Natural killer cell treated with Interleukin-12 subunit alpha and Interleukin-12 subunit beta and Interleukin-15 and Interleukin-18, amount 100 ng/mL, for 72 hours (primary cell): ENCODE results near the gene CTNNBIP1. TPM values are rescaled to one million over a fixed set of nuclear protein-coding genes. Genes with fewer than 3 reads are reported as not detected.
A peak's percentile ranks its signal among the peaks of the same experiment; 100 is the strongest.

Source experiments
- ATAC-seq, 2 donors: fragments of 150-1000 bp; cut with Tn5 transposase in 1 of 2; sonication (Bioruptor Pico), chemical (Tn5 transposase) in 1 of 2; 2 replicates each; pipeline ENCODE4 v1.10.0; 2021
- DNase-seq: peaks from one replicate; pipeline ENCODE4 v3.0.0; 2022; ENCODE audit warnings: low spot score
- H3K27ac Mint-ChIP-seq, 2 donors: 1 replicate in 1 of 2; 2 replicates in 1 of 2; pipeline ENCODE4 v1.8.0; 2022; ENCODE audit warnings: mixed read lengths in 2 of 2, mild to moderate bottlenecking in 1 of 2, moderate library complexity in 1 of 2
- H3K27me3 Mint-ChIP-seq, 2 donors: 1 replicate in 1 of 2; 2 replicates in 1 of 2; pipeline ENCODE4 v1.8.0; 2022; ENCODE audit warnings: mixed read lengths in 2 of 2
- H3K36me3 Mint-ChIP-seq: one replicate; pipeline ENCODE4 v1.8.0; 2022; ENCODE audit warnings: mixed read lengths
- H3K4me1 Mint-ChIP-seq, 2 donors: 1 replicate in 1 of 2; 2 replicates in 1 of 2; pipeline ENCODE4 v1.8.0; 2022; ENCODE audit warnings: low read depth in 2 of 2, mixed read lengths in 2 of 2, mild to moderate bottlenecking in 1 of 2
- H3K4me3 Mint-ChIP-seq: one replicate; pipeline ENCODE4 v1.8.0; 2022; ENCODE audit warnings: mixed read lengths
- H3K9me3 Mint-ChIP-seq: 2 replicates; pipeline ENCODE4 v1.8.0; 2022; ENCODE audit warnings: mixed read lengths
- total RNA-seq, 2 donors: library from RNA; stranded (reverse); gene quantifications; one replicate each; pipeline ENCODE4 v1.2.3, GENCODE V29; 2022

The CTNNBIP1 gene
- total RNA-seq, 2 donors from 2014 or later, result 12.5 to 18.7 TPM

GRCh38 chr1:9894115-9894514 lies 16.0 kb downstream of the CTNNBIP1 start:
- peak overlapping the region; percentile 2 to 4 for H3K27ac Mint-ChIP-seq
- no peak for DNase-seq

GRCh38 chr1:9892563-9893528 lies 17.2 kb downstream of the CTNNBIP1 start:
- Mint-ChIP-seq H3K9me3 (no peaks in the 10 kb centered on the region), H3K36me3 (no peaks in the 10 kb centered on the region), H3K27ac (peak overlapping the region in 1 of 2 donors; percentile 4), H3K27me3 (no peaks in the 10 kb centered on the region), H3K4me3 (no peak overlapping the region), H3K4me1 (peaks cover 17% of the 10 kb centered on the region in 2 donors)
- ATAC-seq (no peak), DNase-seq (no peak)

More at GRCh38 chr1:9894115-9894514, 16.0 kb downstream of the CTNNBIP1 start:
- H3K4me1 Mint-ChIP-seq, result peaks cover 17% of the 10 kb centered on the region in 2 donors
- no peaks in the 10 kb centered on the region for H3K36me3 Mint-ChIP-seq
- ATAC-seq, result no peak
- no peaks in the 10 kb centered on the region for H3K27me3 Mint-ChIP-seq
- H3K9me3 Mint-ChIP-seq, result no peaks in the 10 kb centered on the region
- H3K4me3 Mint-ChIP-seq, result no peak overlapping the region

GRCh38 chr1:9891207-9891606 lies 18.9 kb downstream of the CTNNBIP1 start:
- H3K9me3 Mint-ChIP-seq, result no peaks in the 10 kb centered on the region
- peaks cover 17% of the 10 kb centered on the region in 2 donors for H3K4me1 Mint-ChIP-seq
- H3K36me3 Mint-ChIP-seq, result no peaks in the 10 kb centered on the region
- DNase-seq, result no peak
- no peak for ATAC-seq
- no peaks in the 10 kb centered on the region for H3K27me3 Mint-ChIP-seq
- H3K27ac Mint-ChIP-seq, result no peak overlapping the region
- no peak overlapping the region for H3K4me3 Mint-ChIP-seq

- no peak for ATAC-seq
- no peak overlapping the region for H3K4me3 Mint-ChIP-seq
- no peaks in the 10 kb centered on the region for H3K27me3 Mint-ChIP-seq
These were observed 19.8 kb downstream of the CTNNBIP1 start for GRCh38 chr1:9890224-9890731.

GRCh38 chr1:9889411-9889810 lies 20.7 kb downstream of the CTNNBIP1 start:
- Mint-ChIP-seq H3K27me3 (no peaks in the 10 kb centered on the region), H3K4me3 (no peak overlapping the region), H3K9me3 (no peaks in the 10 kb centered on the region), H3K4me1 (peaks cover 24 to 25% of the 10 kb centered on the region in 2 donors), H3K36me3 (no peaks in the 10 kb centered on the region), H3K27ac (peak overlapping the region in 1 of 2 donors; percentile 2)
- DNase-seq (no peak), ATAC-seq (no peak)

More at GRCh38 chr1:9890224-9890731, 19.8 kb downstream of the CTNNBIP1 start:
- Mint-ChIP-seq H3K36me3 (no peaks in the 10 kb centered on the region), H3K27ac (peak overlapping the region in 1 of 2 donors; percentile 2), H3K9me3 (no peaks in the 10 kb centered on the region), H3K4me1 (peaks cover 17 to 18% of the 10 kb centered on the region in 2 donors)
- no peak for DNase-seq

GRCh38 chr1:9888886-9889285 lies 21.2 kb downstream of the CTNNBIP1 start:
- H3K27me3 Mint-ChIP-seq, result no peaks in the 10 kb centered on the region
- no peaks in the 10 kb centered on the region for H3K36me3 Mint-ChIP-seq
- DNase-seq (no peak), ATAC-seq (no peak)
- no peak overlapping the region for H3K4me3 Mint-ChIP-seq
- H3K27ac Mint-ChIP-seq, result no peak overlapping the region
- H3K9me3 Mint-ChIP-seq, result no peaks in the 10 kb centered on the region
- peaks cover 23 to 28% of the 10 kb centered on the region in 2 donors for H3K4me1 Mint-ChIP-seq

- Mint-ChIP-seq H3K4me3 (no peak overlapping the region), H3K27me3 (no peaks in the 10 kb centered on the region), H3K4me1 (peaks cover 22 to 32% of the 10 kb centered on the region in 2 donors), H3K36me3 (no peaks in the 10 kb centered on the region), H3K27ac (no peak overlapping the region), H3K9me3 (no peaks in the 10 kb centered on the region)
- ATAC-seq (no peak), DNase-seq (no peak)
These were observed 23.0 kb downstream of the CTNNBIP1 start for GRCh38 chr1:9887070-9887469.

GRCh38 chr1:9886092-9886742 lies 23.9 kb downstream of the CTNNBIP1 start:
- H3K4me3 Mint-ChIP-seq, result no peak overlapping the region
- H3K4me1 Mint-ChIP-seq, result peaks cover 29 to 39% of the 10 kb centered on the region in 2 donors
- H3K27me3 Mint-ChIP-seq, result no peaks in the 10 kb centered on the region
- DNase-seq (no peak), ATAC-seq (no peak)
- H3K27ac Mint-ChIP-seq, result no peak overlapping the region
- no peaks in the 10 kb centered on the region for H3K9me3 Mint-ChIP-seq
- no peaks in the 10 kb centered on the region for H3K36me3 Mint-ChIP-seq

GRCh38 chr1:9884805-9885204 lies 25.3 kb downstream of the CTNNBIP1 start:
- H3K36me3 Mint-ChIP-seq, result no peaks in the 10 kb centered on the region
- H3K4me1 Mint-ChIP-seq, result peaks cover 29 to 46% of the 10 kb centered on the region in 2 donors
- H3K4me3 Mint-ChIP-seq, result no peak overlapping the region
- H3K27ac Mint-ChIP-seq, result peak overlapping the region; percentile 31 to 95
- no peaks in the 10 kb centered on the region for H3K27me3 Mint-ChIP-seq
- no peak for DNase-seq
- H3K9me3 Mint-ChIP-seq, result no peaks in the 10 kb centered on the region
- ATAC-seq, result no peak

GRCh38 chr1:9883585-9884449 lies 26.3 kb downstream of the CTNNBIP1 start:
- DNase-seq (no peak), ATAC-seq (no peak)
- Mint-ChIP-seq H3K27ac (peak overlapping the region; percentile 31 to 95), H3K36me3 (no peaks in the 10 kb centered on the region), H3K9me3 (no peaks in the 10 kb centered on the region), H3K27me3 (no peaks in the 10 kb centered on the region), H3K4me1 (peaks cover 29 to 42% of the 10 kb centered on the region in 2 donors), H3K4me3 (no peak overlapping the region)

- H3K27ac Mint-ChIP-seq, result peak overlapping the region; percentile 84 to 95
- H3K27me3 Mint-ChIP-seq, result no peaks in the 10 kb centered on the region
These were observed 27.1 kb downstream of the CTNNBIP1 start for GRCh38 chr1:9882945-9883303.

GRCh38 chr1:9882296-9882944 lies 27.6 kb downstream of the CTNNBIP1 start:
- peaks cover 29 to 42% of the 10 kb centered on the region in 2 donors for H3K4me1 Mint-ChIP-seq
- peak; percentile 72 to 79 for ATAC-seq
- no peaks in the 10 kb centered on the region for H3K27me3 Mint-ChIP-seq
- peak overlapping the region; percentile 82 for H3K4me3 Mint-ChIP-seq
- H3K27ac Mint-ChIP-seq, result peak overlapping the region; percentile 84 to 95
- DNase-seq, result peak; percentile 71
- H3K9me3 Mint-ChIP-seq, result no peaks in the 10 kb centered on the region
- no peaks in the 10 kb centered on the region for H3K36me3 Mint-ChIP-seq

More at GRCh38 chr1:9882945-9883303, 27.1 kb downstream of the CTNNBIP1 start:
- H3K4me3 Mint-ChIP-seq, result peak overlapping the region; percentile 82
- H3K36me3 Mint-ChIP-seq, result no peaks in the 10 kb centered on the region
- H3K9me3 Mint-ChIP-seq, result no peaks in the 10 kb centered on the region
- H3K4me1 Mint-ChIP-seq, result peaks cover 29 to 42% of the 10 kb centered on the region in 2 donors
- DNase-seq, result no peak
- no peak for ATAC-seq

GRCh38 chr1:9881838-9882249 lies 28.2 kb downstream of the CTNNBIP1 start:
- no peak for DNase-seq
- Mint-ChIP-seq H3K4me1 (peaks cover 29 to 42% of the 10 kb centered on the region in 2 donors), H3K4me3 (peak overlapping the region; percentile 82), H3K36me3 (no peaks in the 10 kb centered on the region), H3K9me3 (no peaks in the 10 kb centered on the region), H3K27me3 (no peaks in the 10 kb centered on the region), H3K27ac (peak overlapping the region; percentile 84 to 95)
- ATAC-seq, result peak; percentile 25 to 29
